ENCODE measurements around the gene CFAP45.

DNA sequence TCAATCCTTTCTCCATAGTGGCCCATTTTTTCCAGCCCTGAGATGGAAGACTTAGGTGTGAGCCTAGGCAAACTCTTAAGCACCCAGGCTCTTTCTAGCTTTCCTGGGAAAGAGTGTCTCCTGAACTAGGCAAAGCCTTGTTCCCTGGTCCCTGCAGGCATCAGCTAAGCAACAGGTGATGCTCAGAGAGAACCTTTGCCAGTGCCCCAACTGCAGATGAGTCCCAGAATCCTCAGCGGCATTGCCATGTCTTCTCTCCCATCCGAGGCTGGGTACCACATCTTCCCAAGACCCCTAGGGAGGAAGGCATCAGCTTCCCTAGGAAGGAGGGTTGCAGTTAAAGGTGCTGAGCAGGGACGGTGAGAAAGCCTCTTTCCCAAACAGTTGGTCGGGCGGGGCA is 29.3 kb downstream of the CFAP45 start:
- TF ChIP-seq, protein P1, sequence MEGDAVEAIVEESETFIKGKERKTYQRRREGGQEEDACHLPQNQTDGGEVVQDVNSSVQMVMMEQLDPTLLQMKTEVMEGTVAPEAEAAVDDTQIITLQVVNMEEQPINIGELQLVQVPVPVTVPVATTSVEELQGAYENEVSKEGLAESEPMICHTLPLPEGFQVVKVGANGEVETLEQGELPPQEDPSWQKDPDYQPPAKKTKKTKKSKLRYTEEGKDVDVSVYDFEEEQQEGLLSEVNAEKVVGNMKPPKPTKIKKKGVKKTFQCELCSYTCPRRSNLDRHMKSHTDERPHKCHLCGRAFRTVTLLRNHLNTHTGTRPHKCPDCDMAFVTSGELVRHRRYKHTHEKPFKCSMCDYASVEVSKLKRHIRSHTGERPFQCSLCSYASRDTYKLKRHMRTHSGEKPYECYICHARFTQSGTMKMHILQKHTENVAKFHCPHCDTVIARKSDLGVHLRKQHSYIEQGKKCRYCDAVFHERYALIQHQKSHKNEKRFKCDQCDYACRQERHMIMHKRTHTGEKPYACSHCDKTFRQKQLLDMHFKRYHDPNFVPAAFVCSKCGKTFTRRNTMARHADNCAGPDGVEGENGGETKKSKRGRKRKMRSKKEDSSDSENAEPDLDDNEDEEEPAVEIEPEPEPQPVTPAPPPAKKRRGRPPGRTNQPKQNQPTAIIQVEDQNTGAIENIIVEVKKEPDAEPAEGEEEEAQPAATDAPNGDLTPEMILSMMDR (IDR thresholded peaks at IDR 0.05; ENCODE audit: poor library complexity) = no peak
- no peak for TF ChIP-seq EZH2 (IDR thresholded peaks at IDR 0.05; ENCODE audit: borderline replicate concordance)
